Gastroesophageal sphincter (tissue), 2 donors: ENCODE measurements around the gene RECK.

Experiments used
- EP300 ChIP-seq: sonication (generic); formaldehyde crosslinking; IDR thresholded peaks from one replicate; pipeline ENCODE4 v1.6.1; 2017; ENCODE audit warnings: antibody characterized with exemption, mild to moderate bottlenecking
- POLR2A ChIP-seq, 2 donors: fragments of 450-650 bp; IDR thresholded peaks; one replicate each; pipeline ENCODE4 v1.6.1; 2017; ENCODE audit warnings: antibody characterized with exemption in 2 of 2, mild to moderate bottlenecking in 2 of 2, moderate library complexity in 1 of 2

GRCh38 chr9:36007316-36007708 lies 29.4 kb upstream of the RECK start:
- TF ChIP-seq EP300 (no peak), POLR2A (IDR thresholded peaks at IDR 0.05) (no peak)
